Mesenchymal stem cell (in vitro differentiated cells and primary cell): Measurements from ENCODE around the gene NXPH1.
A peak's percentile ranks its signal among the peaks of the same experiment; 100 is the strongest.

ENCODE experiments used
- DNase-seq: peaks from one replicate; pipeline ENCODE4 v3.0.0-alpha.2; 2013
- H2AFZ ChIP-seq: one replicate; pipeline ENCODE4 v1.6.1; 2013; ENCODE audit warnings: low read depth, mild to moderate bottlenecking, control low read depth, inconsistent platforms, low read length, moderate library complexity
- H2AK5ac ChIP-seq: 2 replicates; pipeline ENCODE4 v1.6.1; 2013; ENCODE audit warnings: low read length, moderate library complexity, mild to moderate bottlenecking, inconsistent platforms; ENCODE audit not compliant: severe bottlenecking
- H2BK120ac ChIP-seq: one replicate; pipeline ENCODE4 v1.6.1; 2013; ENCODE audit warnings: low read depth, mild to moderate bottlenecking, inconsistent platforms, low read length, moderate library complexity
- H2BK12ac ChIP-seq, 2 experiments: one replicate each; pipeline ENCODE4 v1.6.1; 2013; ENCODE audit warnings: inconsistent platforms in 2 of 2, low read length in 2 of 2, mild to moderate bottlenecking in 2 of 2, moderate library complexity in 2 of 2, control low read depth in 1 of 2
- H2BK15ac ChIP-seq: one replicate; pipeline ENCODE4 v1.6.1; 2013; ENCODE audit warnings: mild to moderate bottlenecking, low read depth, inconsistent platforms; ENCODE audit not compliant: poor library complexity, severe bottlenecking
- H2BK5ac ChIP-seq: 2 replicates; pipeline ENCODE4 v1.6.1; 2013; ENCODE audit warnings: low read depth, mild to moderate bottlenecking, low read length, control low read depth, inconsistent platforms; ENCODE audit not compliant: poor library complexity, severe bottlenecking
- H3K14ac ChIP-seq, 2 experiments: one replicate each; pipeline ENCODE4 v1.6.1; 2013; ENCODE audit warnings: inconsistent platforms in 2 of 2, low read length in 2 of 2, control low read depth in 1 of 2, mild to moderate bottlenecking in 1 of 2, moderate library complexity in 1 of 2
- H3K18ac ChIP-seq, 2 experiments: one replicate each; pipeline ENCODE4 v1.6.1; 2013; ENCODE audit warnings: inconsistent platforms in 2 of 2, low read length in 2 of 2, control low read depth in 1 of 2, low read depth in 1 of 2, mild to moderate bottlenecking in 1 of 2
- H3K23ac ChIP-seq, 2 experiments: one replicate each; pipeline ENCODE4 v1.6.1; 2013; ENCODE audit warnings: inconsistent platforms in 2 of 2, low read length in 2 of 2, mild to moderate bottlenecking in 2 of 2, moderate library complexity in 2 of 2, control low read depth in 1 of 2
- H3K27ac ChIP-seq: 2 replicates; pipeline ENCODE4 v1.5.1; 2013; ENCODE audit warnings: mild to moderate bottlenecking, moderate library complexity, low read length, control low read depth, inconsistent platforms; ENCODE audit not compliant: poor library complexity, severe bottlenecking
- H3K27me3 ChIP-seq, 2 experiments: 2 replicates each; pipeline versions ENCODE4 v1.6.1 to v1.7.0; 2013; ENCODE audit warnings: low read length in 2 of 2, mild to moderate bottlenecking in 2 of 2, moderate library complexity in 2 of 2, control low read depth in 1 of 2, inconsistent platforms in 1 of 2; ENCODE audit not compliant: control insufficient read depth in 1 of 2, insufficient read depth in 1 of 2
- H3K36me3 ChIP-seq, 2 experiments: 2 replicates each; pipeline versions ENCODE4 v1.6.1 to v1.7.0; 2013; ENCODE audit warnings: low read length in 2 of 2, control low read depth in 1 of 2, inconsistent platforms in 1 of 2, low read depth in 1 of 2, mild to moderate bottlenecking in 1 of 2; ENCODE audit not compliant: insufficient read depth in 2 of 2, control insufficient read depth in 1 of 2
- H3K4ac ChIP-seq, 2 experiments: one replicate each; pipeline ENCODE4 v1.6.1; 2013; ENCODE audit warnings: inconsistent platforms in 2 of 2, low read length in 2 of 2, mild to moderate bottlenecking in 2 of 2, moderate library complexity in 2 of 2, control low read depth in 1 of 2, low read depth in 1 of 2
- H3K4me1 ChIP-seq: 2 replicates; pipeline ENCODE4 v1.6.1; 2013; ENCODE audit warnings: low read depth, low read length, control low read depth; ENCODE audit not compliant: control insufficient read depth, insufficient read depth
- H3K4me2 ChIP-seq: 2 replicates; pipeline ENCODE4 v1.6.1; 2013; ENCODE audit warnings: low read length, mild to moderate bottlenecking, inconsistent platforms; ENCODE audit not compliant: poor library complexity, severe bottlenecking
- H3K4me3 ChIP-seq, 2 experiments: 2 replicates each; pipeline versions ENCODE4 v1.5.1 to v1.7.0; 2013; ENCODE audit warnings: low read length in 2 of 2, mild to moderate bottlenecking in 2 of 2, control low read depth in 1 of 2, low read depth in 1 of 2; ENCODE audit not compliant: insufficient read depth in 1 of 2
- H3K79me1 ChIP-seq: replicated peaks from 2 replicates; pipeline ENCODE4 v1.6.1; 2013; ENCODE audit warnings: mild to moderate bottlenecking, control low read depth, low read length, inconsistent platforms; ENCODE audit not compliant: poor library complexity, severe bottlenecking
- H3K9ac ChIP-seq: 2 replicates; pipeline ENCODE4 v1.7.0; 2013; ENCODE audit warnings: mild to moderate bottlenecking, low read length, moderate library complexity
- H3K9me3 ChIP-seq: 2 replicates; pipeline ENCODE4 v1.7.0; 2013; ENCODE audit warnings: mild to moderate bottlenecking, low read length; ENCODE audit not compliant: control insufficient read depth
- H4K8ac ChIP-seq: one replicate; pipeline ENCODE4 v1.6.1; 2013; ENCODE audit warnings: inconsistent platforms, mild to moderate bottlenecking, low read length, moderate library complexity
- H4K91ac ChIP-seq: one replicate; pipeline ENCODE4 v1.6.1; 2013; ENCODE audit warnings: mild to moderate bottlenecking, low read length, inconsistent platforms
- WGBS: methylation state at CpG from one replicate; pipeline ENCODE4 v1.1.7; 2013; ENCODE audit warnings: mixed read lengths; 5-methylcytosine and 5-hydroxymethylcytosine counted together

NXPH1 gene

GRCh38 chr7:8515640-8516185 lies 82.3 kb downstream of the NXPH1 start:
- H3K4me3 ChIP-seq = no peak overlapping the region
- H3K4me2 ChIP-seq = no peak overlapping the region
- H3K14ac ChIP-seq = no peak overlapping the region
- 48% methylated on average over 5 of the region's 5 CpGs for WGBS
- H3K18ac ChIP-seq = no peak overlapping the region
- no peak overlapping the region for H2BK15ac ChIP-seq
- H3K36me3 ChIP-seq = no peaks in the 10 kb centered on the region
- DNase-seq = no peak
- H4K91ac ChIP-seq = no peak overlapping the region
- H3K79me1 ChIP-seq = no peaks in the 10 kb centered on the region
- no peak overlapping the region for H3K9ac ChIP-seq
- H3K23ac ChIP-seq = no peak overlapping the region
- H4K8ac ChIP-seq = no peak overlapping the region
- H3K4me1 ChIP-seq = no peaks in the 10 kb centered on the region
- H2BK120ac ChIP-seq = no peak overlapping the region
- no peak overlapping the region for H2AFZ ChIP-seq
- no peak overlapping the region for H3K4ac ChIP-seq
- H3K9me3 ChIP-seq = peaks cover 3% of the 10 kb centered on the region
- no peak overlapping the region for H2AK5ac ChIP-seq
- H2BK12ac ChIP-seq = no peak overlapping the region
- no peak overlapping the region for H3K27ac ChIP-seq
- H2BK5ac ChIP-seq = no peak overlapping the region
- no peaks in the 10 kb centered on the region for H3K27me3 ChIP-seq

GRCh38 chr7:8516976-8517375 lies 83.6 kb downstream of the NXPH1 start:
- no peak overlapping the region for H2BK120ac ChIP-seq
- H4K8ac ChIP-seq = no peak overlapping the region
- H3K18ac ChIP-seq = no peak overlapping the region
- H3K9me3 ChIP-seq = peaks cover 3% of the 10 kb centered on the region
- no peak overlapping the region for H2AFZ ChIP-seq
- no peak for DNase-seq
- 83% methylated on average over 2 of the region's 2 CpGs for WGBS
- no peak overlapping the region for H4K91ac ChIP-seq
- H3K4me3 ChIP-seq = no peak overlapping the region
- H3K79me1 ChIP-seq = no peaks in the 10 kb centered on the region
- no peak overlapping the region for H3K9ac ChIP-seq
- no peak overlapping the region for H2BK5ac ChIP-seq
- no peak overlapping the region for H3K4me2 ChIP-seq
- no peak overlapping the region for H3K23ac ChIP-seq
- no peak overlapping the region for H3K27ac ChIP-seq
- H3K14ac ChIP-seq = no peak overlapping the region
- H2BK12ac ChIP-seq = no peak overlapping the region
- H3K4me1 ChIP-seq = no peaks in the 10 kb centered on the region
- H2BK15ac ChIP-seq = no peak overlapping the region
- peak overlapping the region in 1 of 2 experiments; percentile 27 for H3K4ac ChIP-seq
- H3K27me3 ChIP-seq = no peaks in the 10 kb centered on the region
- no peak overlapping the region for H2AK5ac ChIP-seq
- no peaks in the 10 kb centered on the region for H3K36me3 ChIP-seq

GRCh38 chr7:8528311-8528710 lies 94.9 kb downstream of the NXPH1 start:
- Histone ChIP-seq H2AK5ac (no peak overlapping the region), H3K14ac (no peak overlapping the region), H4K91ac (no peak overlapping the region), H2AFZ (no peak overlapping the region), H3K4me1 (no peaks in the 10 kb centered on the region), H3K4me2 (no peak overlapping the region), H3K27ac (no peak overlapping the region), H2BK15ac (no peak overlapping the region), H3K4ac (no peak overlapping the region), H3K27me3 (no peaks in the 10 kb centered on the region), H3K18ac (no peak overlapping the region), H3K79me1 (no peaks in the 10 kb centered on the region), H2BK120ac (no peak overlapping the region), H3K9me3 (peaks cover 10% of the 10 kb centered on the region), H2BK12ac (no peak overlapping the region), H2BK5ac (no peak overlapping the region), H4K8ac (no peak overlapping the region), H3K4me3 (no peak overlapping the region), H3K23ac (no peak overlapping the region), H3K9ac (no peak overlapping the region), H3K36me3 (no peaks in the 10 kb centered on the region)
- DNase-seq = no peak
- no CpG with 5 or more reads among the region's 2 CpGs for WGBS

GRCh38 chr7:8531991-8532515 lies 98.6 kb downstream of the NXPH1 start:
- Histone ChIP-seq H4K91ac (no peak overlapping the region), H4K8ac (no peak overlapping the region), H3K23ac (no peak overlapping the region), H3K4me1 (no peaks in the 10 kb centered on the region), H2BK15ac (no peak overlapping the region), H3K14ac (no peak overlapping the region), H3K36me3 (no peaks in the 10 kb centered on the region), H3K4me2 (no peak overlapping the region), H2BK12ac (no peak overlapping the region), H3K9me3 (peaks cover 10% of the 10 kb centered on the region), H2BK120ac (no peak overlapping the region), H3K79me1 (no peaks in the 10 kb centered on the region), H3K27ac (no peak overlapping the region), H3K9ac (no peak overlapping the region), H3K27me3 (no peaks in the 10 kb centered on the region), H2AK5ac (no peak overlapping the region), H3K4ac (no peak overlapping the region), H2AFZ (no peak overlapping the region), H2BK5ac (no peak overlapping the region), H3K18ac (no peak overlapping the region), H3K4me3 (no peak overlapping the region)
- DNase-seq = no peak
- 86% methylated on average over 1 of the region's 2 CpGs for WGBS
